GM12892 (cell line): ENCODE results near the gene RPP40.

ENCODE experiments used
- POLR2A ChIP-seq: IDR thresholded peaks from 2 replicates; pipeline ENCODE4 v1.6.1; 2011; ENCODE audit warnings: low read depth, low read length, control low read depth
- POLR2AphosphoS5 ChIP-seq: IDR thresholded peaks from 2 replicates; pipeline ENCODE4 v1.6.1; 2011; ENCODE audit warnings: low read depth, low read length, control low read depth
- TAF1 ChIP-seq: IDR thresholded peaks from 2 replicates; pipeline ENCODE4 v1.6.1; 2011; ENCODE audit warnings: low read depth, mild to moderate bottlenecking, control low read depth, low read length, borderline replicate concordance

DNA sequence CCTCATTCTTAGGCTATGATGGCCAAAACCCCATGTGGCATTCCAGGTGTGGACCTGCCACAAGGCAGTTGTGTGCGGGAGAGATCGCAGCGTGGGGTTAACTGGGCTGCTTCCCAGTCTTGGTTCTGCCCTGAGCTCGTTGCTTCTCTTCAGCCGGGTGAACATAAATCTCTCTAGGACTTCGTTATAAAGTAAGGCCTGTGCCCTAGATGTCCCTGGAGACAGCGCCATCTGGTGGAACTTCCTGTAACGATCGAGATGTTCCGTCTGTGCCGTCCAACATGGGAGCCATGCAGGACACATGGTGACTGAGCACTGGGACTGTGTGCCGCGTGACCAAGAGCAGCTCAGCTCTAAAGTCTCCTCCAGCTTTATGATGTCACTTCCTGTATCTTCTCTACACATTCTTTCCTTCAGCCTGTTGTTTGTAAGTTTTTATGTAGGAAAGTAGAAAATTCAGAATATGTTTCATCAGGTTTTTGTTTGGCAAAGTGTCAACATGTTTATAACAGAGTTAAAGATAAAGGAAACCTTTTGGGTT lies 26.8 kb upstream of the RPP40 start:
- TF ChIP-seq POLR2A (no peak), POLR2AphosphoS5 (no peak), TAF1 (no peak)
